Breast epithelium (tissue), 4 donors: ENCODE results near the gene ERN1. TPM values are rescaled to one million over a fixed set of nuclear protein-coding genes. Genes with fewer than 3 reads are reported as not detected.
A peak's percentile ranks its signal among the peaks of the same experiment; 100 is the strongest.

ENCODE experiments used
- DNase-seq, 2 donors: peaks; one replicate each; pipeline ENCODE4 v3.0.0-alpha.2; 2019; ENCODE audit warnings: low spot score in 2 of 2
- H3K27ac ChIP-seq, 2 donors: fragments of 200-600 bp; sonication (generic) in 1 of 2; one replicate each; pipeline ENCODE4 v1.5.1; 2016 to 2019; ENCODE audit warnings: mild to moderate bottlenecking in 1 of 2
- H3K27me3 ChIP-seq, 2 donors: fragments of 200-600 bp; sonication (generic) in 1 of 2; one replicate each; pipeline versions ENCODE4 v1.5.1 to v1.6.0; 2017 to 2019; ENCODE audit warnings: control low read depth in 1 of 2, mild to moderate bottlenecking in 1 of 2
- H3K36me3 ChIP-seq: fragments of 200-600 bp; one replicate; pipeline ENCODE4 v1.5.1; 2019
- H3K4me1 ChIP-seq, 2 donors: fragments of 200-600 bp; sonication (generic); one replicate each; pipeline ENCODE4 v1.5.1; 2016 to 2019; ENCODE audit warnings: control low read depth in 1 of 2
- H3K4me3 ChIP-seq, 3 donors: fragments of 200-600 bp; sonication (generic); 1 replicate in 2 of 3; 2 replicates in 1 of 3; pipeline ENCODE4 v1.5.1; 2016 to 2019; ENCODE audit warnings: mild to moderate bottlenecking in 3 of 3, moderate library complexity in 2 of 3
- H3K9me3 ChIP-seq, 2 donors: fragments of 200-600 bp; sonication (generic) in 1 of 2; one replicate each; pipeline ENCODE4 v1.5.1; 2016 to 2019; ENCODE audit warnings: control low read depth in 1 of 2
- POLR2A ChIP-seq: fragments of 450-650 bp; IDR thresholded peaks from one replicate; pipeline ENCODE4 v1.6.1; 2016; ENCODE audit warnings: antibody characterized with exemption, mild to moderate bottlenecking, moderate library complexity
- POLR2AphosphoS5 ChIP-seq, 3 donors: sonication (generic); formaldehyde crosslinking; IDR thresholded peaks; one replicate each; pipeline ENCODE4 v1.6.1; 2017; ENCODE audit warnings: antibody characterized with exemption in 3 of 3
- intact Hi-C: fragments of 100-400 bp; cut with DNase I; formaldehyde crosslinking; loops from one replicate; pipeline ENCODE4 v1.15.1; 2023; ENCODE audit warnings: low total_unique reads
- total RNA-seq, 3 donors: library from RNA; depleted of rRNA; stranded (reverse); fragments of >200 nt; gene quantifications; one replicate each; pipeline ENCODE4 v1.1.0, GENCODE V29; 2016
- TF ChIP-seq, protein P1 (sequence below), 3 donors: fragments of 450-650 bp; IDR thresholded peaks; one replicate each; pipeline ENCODE4 v1.5.1; 2016 to 2017; ENCODE audit warnings: antibody characterized with exemption in 3 of 3, mild to moderate bottlenecking in 3 of 3, moderate library complexity in 3 of 3

Gene ERN1
- total RNA-seq, 3 donors from 2014 or later, result 13.1 to 40.8 (median 34.7) TPM

DNA sequence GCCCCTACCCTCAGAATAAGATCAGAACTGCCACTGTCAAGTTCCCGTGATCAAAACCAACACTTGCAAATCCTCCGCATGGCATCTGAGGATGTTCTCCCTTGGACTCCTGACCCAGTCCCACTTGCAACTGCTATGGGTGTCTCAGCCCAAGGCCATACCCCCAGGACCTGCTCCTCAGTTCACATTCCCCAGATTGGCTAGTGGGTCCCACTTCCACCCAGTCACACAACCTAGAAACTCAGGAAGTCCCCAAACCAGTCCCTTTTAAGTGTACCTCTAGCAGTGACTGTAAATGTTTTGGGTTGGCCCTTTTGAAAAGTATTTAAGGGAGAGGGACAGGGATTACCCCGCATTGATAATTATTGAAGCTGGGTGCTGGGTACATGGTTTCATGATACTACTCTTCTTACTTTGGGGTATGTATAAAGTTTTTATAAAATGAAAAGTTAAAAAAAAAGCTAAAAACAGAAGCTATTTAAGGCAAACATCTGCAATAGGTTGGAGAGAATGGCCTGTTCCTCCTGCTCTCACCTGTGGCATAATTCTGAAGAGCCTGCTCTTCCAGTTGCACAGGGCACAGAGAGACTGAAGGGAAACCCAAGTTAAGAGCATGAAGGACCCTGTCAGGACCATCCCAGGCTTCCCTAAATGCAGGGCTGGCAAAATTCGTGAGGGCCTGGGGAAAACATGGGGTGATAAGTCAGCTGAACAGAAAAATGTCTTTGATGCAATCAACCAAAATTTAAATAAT lies 42.5 kb downstream of the ERN1 start:
- DNase-seq, result no peak
- peaks cover 0 to 9% of the 10 kb centered on the region in 2 donors for H3K4me1 ChIP-seq
- TF ChIP-seq POLR2AphosphoS5 (IDR thresholded peaks at IDR 0.05), result no peak
- no peak for TF ChIP-seq POLR2A
- TF ChIP-seq, protein P1, sequence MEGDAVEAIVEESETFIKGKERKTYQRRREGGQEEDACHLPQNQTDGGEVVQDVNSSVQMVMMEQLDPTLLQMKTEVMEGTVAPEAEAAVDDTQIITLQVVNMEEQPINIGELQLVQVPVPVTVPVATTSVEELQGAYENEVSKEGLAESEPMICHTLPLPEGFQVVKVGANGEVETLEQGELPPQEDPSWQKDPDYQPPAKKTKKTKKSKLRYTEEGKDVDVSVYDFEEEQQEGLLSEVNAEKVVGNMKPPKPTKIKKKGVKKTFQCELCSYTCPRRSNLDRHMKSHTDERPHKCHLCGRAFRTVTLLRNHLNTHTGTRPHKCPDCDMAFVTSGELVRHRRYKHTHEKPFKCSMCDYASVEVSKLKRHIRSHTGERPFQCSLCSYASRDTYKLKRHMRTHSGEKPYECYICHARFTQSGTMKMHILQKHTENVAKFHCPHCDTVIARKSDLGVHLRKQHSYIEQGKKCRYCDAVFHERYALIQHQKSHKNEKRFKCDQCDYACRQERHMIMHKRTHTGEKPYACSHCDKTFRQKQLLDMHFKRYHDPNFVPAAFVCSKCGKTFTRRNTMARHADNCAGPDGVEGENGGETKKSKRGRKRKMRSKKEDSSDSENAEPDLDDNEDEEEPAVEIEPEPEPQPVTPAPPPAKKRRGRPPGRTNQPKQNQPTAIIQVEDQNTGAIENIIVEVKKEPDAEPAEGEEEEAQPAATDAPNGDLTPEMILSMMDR (IDR thresholded peaks at IDR 0.05), result no peak
- no peaks in the 10 kb centered on the region for H3K36me3 ChIP-seq
- no peaks in the 10 kb centered on the region for H3K27me3 ChIP-seq
- no peak overlapping the region for H3K27ac ChIP-seq
- intact Hi-C loops, result no loop called here
- no peak overlapping the region for H3K4me3 ChIP-seq
- no peaks in the 10 kb centered on the region for H3K9me3 ChIP-seq

- no peaks in the 10 kb centered on the region for H3K36me3 ChIP-seq
- no peak for DNase-seq
- H3K27ac ChIP-seq, result peak overlapping the region; percentile 46 to 74
- TF ChIP-seq POLR2A, result no peak
- no peak for TF ChIP-seq POLR2AphosphoS5 (IDR thresholded peaks at IDR 0.05)
- TF ChIP-seq, protein P1 (IDR thresholded peaks at IDR 0.05), result no peak
- peaks cover 0 to 12% of the 10 kb centered on the region in 2 donors for H3K4me1 ChIP-seq
- no peaks in the 10 kb centered on the region for H3K27me3 ChIP-seq
- no peak overlapping the region for H3K4me3 ChIP-seq
- intact Hi-C loops, result no loop called here
- no peaks in the 10 kb centered on the region for H3K9me3 ChIP-seq
Measured at GRCh38 chr17:64085650-64086005, 44.3 kb downstream of the ERN1 start.

- H3K4me3 ChIP-seq, result no peak overlapping the region
- peak overlapping the region; percentile 74 to 75 for H3K27ac ChIP-seq
- no peaks in the 10 kb centered on the region for H3K36me3 ChIP-seq
- H3K9me3 ChIP-seq, result no peaks in the 10 kb centered on the region
- DNase-seq, result no peak
- no peaks in the 10 kb centered on the region for H3K27me3 ChIP-seq
- intact Hi-C loops, result no loop called here
- peaks cover 0 to 12% of the 10 kb centered on the region in 2 donors for H3K4me1 ChIP-seq
- TF ChIP-seq, protein P1 (IDR thresholded peaks at IDR 0.05), result no peak
- TF ChIP-seq POLR2AphosphoS5 (IDR thresholded peaks at IDR 0.05) (no peak), POLR2A (no peak)
Measured at GRCh38 chr17:64084940-64085649, 44.8 kb downstream of the ERN1 start.

- H3K4me3 ChIP-seq, result no peak overlapping the region
- no peak for DNase-seq
- H3K36me3 ChIP-seq, result no peaks in the 10 kb centered on the region
- H3K9me3 ChIP-seq, result no peaks in the 10 kb centered on the region
- H3K27me3 ChIP-seq, result no peaks in the 10 kb centered on the region
- TF ChIP-seq, protein P1 (IDR thresholded peaks at IDR 0.05), result no peak
- peak in 1 of 3 donors; percentile 28 for TF ChIP-seq POLR2AphosphoS5 (IDR thresholded peaks at IDR 0.05)
- TF ChIP-seq POLR2A, result no peak
- intact Hi-C loops, result no loop called here
- H3K4me1 ChIP-seq, result peaks cover 0 to 12% of the 10 kb centered on the region in 2 donors
- H3K27ac ChIP-seq, result peak overlapping the region; percentile 74 to 75
Measured at GRCh38 chr17:64084086-64084939, 45.6 kb downstream of the ERN1 start.
